ENCODE measurements around the gene MEAF6.

DNA sequence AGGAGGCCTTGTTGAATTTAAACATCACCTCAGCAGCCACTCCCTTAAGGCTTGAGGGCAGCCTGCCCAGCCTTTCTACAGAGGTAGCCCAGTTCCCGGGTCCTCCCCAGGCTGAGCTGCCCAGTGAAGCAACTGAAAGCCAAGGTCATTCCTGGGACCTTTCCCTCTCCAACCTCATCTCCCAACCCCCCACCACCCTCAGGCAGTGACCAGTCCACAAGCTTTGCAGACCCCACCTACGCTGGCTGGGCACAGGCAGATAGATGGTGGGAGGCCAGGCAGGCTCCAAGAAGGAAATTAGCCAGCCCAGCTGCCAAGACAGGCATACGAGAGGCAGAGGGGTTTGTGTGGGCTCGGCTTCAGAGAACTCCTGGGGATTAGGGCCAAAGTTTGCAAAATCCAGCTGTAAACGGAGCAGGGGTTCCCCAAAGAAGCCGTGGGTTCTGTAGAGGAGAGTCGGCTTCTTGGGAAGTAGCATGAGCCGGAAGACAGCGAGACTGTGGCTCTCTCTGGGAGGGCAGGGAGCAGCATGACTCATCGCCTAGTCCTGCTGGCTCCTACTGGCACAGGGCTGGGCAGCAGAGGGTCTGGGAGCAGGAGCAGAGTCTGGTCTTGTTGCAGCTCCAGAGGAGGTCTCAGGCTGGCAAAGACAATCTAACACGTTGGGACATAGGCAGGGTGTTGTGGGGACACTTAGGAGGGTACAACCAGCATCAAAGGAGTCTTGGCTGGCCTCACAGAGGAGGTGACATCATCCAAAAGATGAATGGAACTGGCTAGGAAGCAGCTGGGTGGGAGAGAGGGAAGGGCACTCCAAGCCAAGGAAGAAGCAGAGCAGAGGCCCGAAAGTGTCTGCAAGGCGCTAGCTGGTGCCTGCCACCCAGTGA is 43.0 kb downstream of the MEAF6 start:
- TF ChIP-seq CTCF (IDR thresholded peaks at IDR 0.05): no peak
- TF ChIP-seq EP300 (IDR thresholded peaks at IDR 0.05): no peak
- peak in 1 of 3 donors; percentile 45 for TF ChIP-seq POLR2AphosphoS5 (IDR thresholded peaks at IDR 0.05)
- TF ChIP-seq POLR2A (IDR thresholded peaks at IDR 0.05): no peak

Data from suprapubic skin (tissue), 4 donors.